Mononuclear cell (primary cell): ENCODE measurements around the gene CRYZ. TPM values are rescaled to one million over a fixed set of nuclear protein-coding genes. Genes with fewer than 3 reads are reported as not detected.
A peak's percentile ranks its signal among the peaks of the same experiment; 100 is the strongest.
"Not testable (repeated sequence)": the region's sequence is repeated elsewhere in the genome, so short reads cannot be mapped to it uniquely, and the experiment has no call there.

Experiments
- H3K27me3 ChIP-seq: 2 replicates; pipeline ENCODE4 v1.6.0; 2011; ENCODE audit warnings: low read length, control low read depth; ENCODE audit not compliant: insufficient read depth
- H3K4me1 ChIP-seq: 2 replicates; pipeline ENCODE4 v1.5.1; 2011; ENCODE audit warnings: mild to moderate bottlenecking, low read length, control low read depth; ENCODE audit not compliant: insufficient read depth
- H3K4me3 ChIP-seq: 2 replicates; pipeline ENCODE4 v1.5.1; 2011; ENCODE audit warnings: mild to moderate bottlenecking, low read length, moderate library complexity
- H3K9me3 ChIP-seq: 2 replicates; pipeline ENCODE4 v1.5.1; 2011; ENCODE audit warnings: low read depth, mild to moderate bottlenecking, control low read depth, low read length
- total RNA-seq: library from RNA; depleted of rRNA; stranded (reverse); fragments of >200 nt; gene quantifications from one replicate; pipeline ENCODE4 v1.2.3, GENCODE V29; 2012

Gene CRYZ
- total RNA-seq, 1 donor: 2.7 TPM

DNA sequence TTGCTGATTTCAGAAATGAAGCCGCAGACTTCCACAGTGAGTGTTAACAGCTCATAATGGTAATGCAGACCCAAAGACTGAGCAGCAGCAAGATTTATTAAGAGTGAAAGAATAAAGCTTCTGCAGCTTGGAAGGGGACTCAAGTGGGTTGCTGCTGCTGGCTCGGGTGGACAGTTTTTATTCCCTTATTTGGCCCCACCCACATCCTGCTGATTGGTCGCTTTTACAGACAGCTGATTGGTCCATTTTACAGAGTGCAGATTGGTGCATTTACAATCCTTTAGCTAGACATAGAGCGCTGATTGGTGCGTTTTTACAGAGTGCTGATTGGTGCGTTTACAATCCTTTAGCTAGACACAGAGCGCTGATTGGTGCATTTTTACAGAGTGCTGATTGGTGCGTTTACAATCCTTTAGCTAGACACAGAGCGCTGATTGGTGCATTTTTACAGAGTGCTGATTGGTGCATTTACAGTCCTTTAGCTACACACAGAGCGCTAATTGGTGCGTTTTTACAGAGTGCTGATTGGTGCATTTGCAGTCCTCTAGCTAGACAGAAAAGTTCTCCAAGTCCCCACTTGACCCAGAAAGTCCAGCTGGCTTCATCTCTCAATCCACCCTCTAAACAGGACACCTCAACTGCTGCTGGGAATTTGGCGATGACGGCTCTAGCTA lies 7.6 kb upstream of the CRYZ start:
- H3K4me1 ChIP-seq, H3K27me3 ChIP-seq, H3K9me3 ChIP-seq, H3K4me3 ChIP-seq: not testable (repeated sequence)

DNA sequence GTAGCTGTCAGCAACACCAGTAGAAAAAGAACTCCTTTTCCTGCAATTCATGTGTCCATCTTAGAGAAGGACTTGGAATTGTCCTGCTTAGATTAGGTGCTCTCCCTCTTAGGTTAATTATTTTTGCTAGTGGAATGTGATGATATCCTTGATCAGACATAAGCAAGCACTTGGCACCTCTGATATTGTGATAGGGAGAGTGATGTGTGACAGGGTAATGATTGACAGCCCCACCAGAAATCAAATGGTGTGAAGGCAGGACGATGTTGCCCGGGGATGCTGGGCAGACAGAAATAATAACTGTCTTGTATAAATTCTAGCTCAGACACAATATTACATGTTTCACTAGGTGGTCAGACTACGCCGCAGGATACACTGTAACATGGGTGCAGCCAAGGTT lies 4.5 kb upstream of the CRYZ start:
- Histone ChIP-seq H3K9me3 (no peaks in the 10 kb centered on the region), H3K27me3 (no peaks in the 10 kb centered on the region), H3K4me3 (no peak overlapping the region), H3K4me1 (peaks cover 9% of the 10 kb centered on the region)

DNA sequence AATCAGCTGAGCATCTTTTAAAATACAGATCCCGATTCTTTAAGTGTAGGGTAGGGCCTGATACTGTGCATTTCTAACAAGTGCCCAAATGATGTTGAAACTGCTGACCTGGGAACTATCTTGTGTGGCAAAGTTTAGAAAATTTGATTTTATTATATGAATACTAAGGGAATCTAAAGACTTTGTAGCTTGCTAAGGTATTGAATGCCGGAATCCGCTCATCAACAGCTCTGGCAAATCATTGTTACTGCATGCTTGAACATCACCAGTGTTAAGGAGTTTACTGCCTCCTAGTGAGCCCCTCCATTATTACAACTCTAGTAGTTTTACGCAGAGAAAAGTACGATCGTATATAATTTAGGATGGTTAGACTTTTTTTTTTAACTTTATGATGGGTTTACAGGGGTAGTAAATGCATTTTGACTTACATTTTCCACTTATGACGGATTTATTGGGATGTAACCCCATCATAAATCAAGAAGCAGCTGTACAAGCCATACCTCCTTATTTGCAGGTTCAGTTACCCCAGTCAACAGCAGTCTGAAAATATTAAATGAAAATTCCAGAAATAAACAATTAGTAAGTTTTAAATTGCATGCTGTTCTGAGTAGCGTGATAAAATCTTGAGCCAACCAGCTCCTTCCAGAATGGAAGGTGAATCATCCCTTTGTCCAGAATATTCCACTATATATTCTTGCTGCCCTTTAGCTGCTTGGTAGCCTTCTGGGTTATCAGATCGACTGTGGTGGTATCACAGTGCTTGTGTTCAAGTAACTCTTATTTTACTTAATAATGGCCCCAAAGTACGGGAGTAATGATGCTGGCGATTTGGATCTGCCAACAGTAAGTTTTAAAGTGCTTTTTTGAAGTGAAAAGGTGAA lies 994 bp upstream of the CRYZ start:
- Histone ChIP-seq H3K9me3 (no peaks in the 10 kb centered on the region), H3K27me3 (no peaks in the 10 kb centered on the region), H3K4me1 (peaks cover 19% of the 10 kb centered on the region), H3K4me3 (peak overlapping the region; percentile 91)

DNA sequence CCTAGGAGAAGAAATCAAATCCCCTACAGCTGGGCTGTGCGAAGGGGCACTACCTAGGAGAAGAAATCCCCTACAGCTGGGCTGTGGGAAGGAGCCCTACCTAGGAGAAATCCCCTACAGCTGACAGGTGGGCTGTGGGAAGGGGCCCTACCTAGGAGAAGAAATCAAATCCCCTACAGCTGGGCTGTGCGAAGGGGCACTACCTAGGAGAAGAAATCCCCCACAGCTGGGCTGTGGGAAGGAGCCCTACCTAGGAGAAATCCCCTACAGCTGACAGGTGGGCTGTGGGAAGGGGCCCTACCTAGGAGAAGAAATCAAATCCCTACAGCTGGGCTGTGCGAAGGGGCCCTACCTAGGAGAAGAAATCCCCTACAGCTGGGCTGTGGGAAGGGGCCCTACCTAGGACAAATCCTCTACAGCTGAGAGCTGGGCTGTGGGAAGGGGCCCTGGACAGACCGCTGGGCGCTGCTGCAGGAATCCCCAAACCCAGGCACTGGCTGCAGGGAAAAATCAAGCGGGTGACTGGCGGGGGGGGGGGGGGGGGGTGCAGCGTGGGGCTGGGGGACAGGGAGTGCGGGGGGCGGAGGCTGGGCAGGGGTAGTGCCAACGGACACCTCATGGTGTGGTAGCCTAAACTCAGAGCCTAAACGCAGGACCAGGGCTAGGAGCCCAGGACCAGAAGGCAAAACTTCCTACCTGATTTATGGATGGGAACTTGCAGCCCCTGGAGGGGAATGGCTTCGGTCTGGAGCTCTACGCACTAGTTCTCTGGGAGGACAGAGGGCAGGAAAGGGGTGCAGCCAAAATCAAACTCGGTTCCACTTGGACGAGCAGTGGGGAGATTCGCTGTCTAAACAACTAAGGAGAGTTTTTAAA lies 541 bp downstream of the CRYZ start:
- peak overlapping the region; percentile 91 for H3K4me3 ChIP-seq
- H3K27me3 ChIP-seq, H3K9me3 ChIP-seq: not testable (repeated sequence)
- H3K4me1 ChIP-seq: peaks cover 19% of the 10 kb centered on the region

DNA sequence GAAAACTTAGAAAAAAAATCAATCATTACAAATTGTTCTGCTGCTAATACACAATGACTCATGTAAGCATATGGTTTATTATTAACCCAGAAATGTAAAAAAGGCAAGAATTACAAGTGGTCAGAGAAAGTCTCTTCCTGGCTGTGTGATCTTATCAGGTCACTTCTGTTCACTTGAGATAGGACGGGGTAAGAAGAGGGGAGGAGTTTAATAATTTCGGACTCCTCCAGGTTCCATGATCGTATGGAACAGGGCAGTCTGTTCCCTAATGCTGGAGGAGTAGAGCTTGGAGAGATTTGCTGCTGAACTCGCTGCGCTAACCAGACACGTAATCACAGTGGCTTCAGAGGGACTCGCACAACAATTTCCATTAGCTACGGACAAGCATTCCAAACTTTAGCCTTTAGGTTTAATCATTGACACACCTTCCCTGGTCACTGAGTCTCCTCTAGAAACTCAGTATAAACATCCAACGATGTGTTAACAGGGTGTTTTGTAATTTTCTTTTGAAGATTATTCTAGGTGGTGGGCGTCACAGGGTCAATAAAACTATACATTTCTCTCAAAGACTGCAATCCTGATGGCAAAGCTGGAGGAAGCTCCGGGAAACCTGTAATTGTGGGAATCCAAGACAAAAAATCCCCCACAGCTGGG lies 1.3 kb downstream of the CRYZ start:
- no peaks in the 10 kb centered on the region for H3K27me3 ChIP-seq
- H3K4me1 ChIP-seq: peaks cover 19% of the 10 kb centered on the region
- no peak overlapping the region for H3K4me3 ChIP-seq
- H3K9me3 ChIP-seq: no peaks in the 10 kb centered on the region

DNA sequence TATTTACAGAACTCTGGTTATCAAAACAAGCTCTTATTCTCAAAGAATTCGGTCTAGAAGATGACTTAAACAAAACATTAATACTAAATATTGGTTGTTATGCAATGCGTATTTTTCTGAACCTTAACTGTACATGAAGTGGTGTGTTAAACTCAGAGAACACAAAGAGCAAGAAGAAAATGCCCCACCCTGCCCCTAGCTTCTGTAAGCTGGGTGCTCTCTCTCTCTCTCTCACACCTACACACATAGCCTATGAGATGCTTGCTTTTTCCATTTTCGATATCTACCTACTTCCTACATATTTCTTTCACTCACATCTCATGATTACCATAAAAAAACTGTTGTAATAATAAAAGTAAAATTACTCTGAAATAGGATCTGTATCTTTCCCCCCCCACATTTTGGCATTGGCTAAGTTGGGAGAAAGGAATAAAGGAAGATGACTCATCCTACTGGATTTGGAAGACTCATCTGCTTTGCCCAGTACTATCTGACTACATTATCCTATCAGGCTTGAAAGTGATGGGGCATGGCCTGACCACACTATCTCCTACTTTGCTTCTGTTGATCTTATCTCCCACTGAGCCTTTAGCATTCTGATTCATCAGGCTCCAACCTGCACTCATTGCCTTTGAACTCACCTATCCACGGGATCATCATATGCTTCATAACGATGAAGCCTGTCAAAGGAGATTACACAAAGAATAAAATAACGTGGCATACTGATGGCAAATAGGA lies 2.9 kb downstream of the CRYZ start:
- peaks cover 19% of the 10 kb centered on the region for H3K4me1 ChIP-seq
- no peaks in the 10 kb centered on the region for H3K27me3 ChIP-seq
- H3K9me3 ChIP-seq: no peaks in the 10 kb centered on the region
- no peak overlapping the region for H3K4me3 ChIP-seq

DNA sequence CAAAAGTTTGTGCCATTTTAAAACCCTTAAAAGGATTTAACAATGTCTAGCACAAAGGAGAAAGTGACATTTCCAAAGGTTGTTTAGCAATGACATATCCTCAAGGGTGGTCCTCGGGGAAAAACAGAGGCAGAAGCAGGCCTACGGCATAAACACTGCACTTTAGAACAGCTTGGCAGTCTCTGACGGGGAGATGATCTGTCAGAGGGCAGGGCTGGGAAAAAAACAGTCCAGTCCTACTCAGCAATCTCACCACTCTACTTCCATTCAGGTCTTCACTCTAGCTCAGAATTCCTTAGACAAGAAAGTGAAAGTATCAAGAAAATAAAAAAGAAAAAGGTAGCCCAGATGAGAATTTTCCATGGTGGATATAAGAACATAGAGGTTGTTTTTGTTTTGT lies 4.1 kb downstream of the CRYZ start:
- Histone ChIP-seq H3K4me3 (no peak overlapping the region), H3K27me3 (no peaks in the 10 kb centered on the region), H3K9me3 (no peaks in the 10 kb centered on the region), H3K4me1 (peaks cover 10% of the 10 kb centered on the region)

DNA sequence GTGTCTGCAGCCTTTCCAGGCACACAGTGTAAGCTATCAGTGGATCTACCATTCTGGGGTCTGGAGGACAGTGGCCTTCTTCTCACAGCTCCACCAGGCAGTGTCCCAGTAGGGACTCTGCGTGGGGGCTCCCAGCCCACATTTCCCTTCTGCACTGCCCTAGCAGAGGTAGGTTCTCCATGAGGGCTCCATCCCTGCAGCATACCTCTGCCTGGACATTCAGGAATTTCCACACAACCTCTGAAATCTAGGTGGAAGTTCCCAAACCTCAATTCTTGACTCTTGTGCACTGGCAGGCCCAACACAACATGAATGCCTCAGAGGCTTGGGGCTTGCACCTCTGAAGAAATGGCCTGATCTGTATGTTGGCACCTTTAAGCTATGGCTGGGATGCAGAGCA lies 6.8 kb downstream of the CRYZ start:
- Histone ChIP-seq H3K4me3 (no peak overlapping the region), H3K4me1 (no peaks in the 10 kb centered on the region), H3K9me3 (no peaks in the 10 kb centered on the region), H3K27me3 (no peaks in the 10 kb centered on the region)

DNA sequence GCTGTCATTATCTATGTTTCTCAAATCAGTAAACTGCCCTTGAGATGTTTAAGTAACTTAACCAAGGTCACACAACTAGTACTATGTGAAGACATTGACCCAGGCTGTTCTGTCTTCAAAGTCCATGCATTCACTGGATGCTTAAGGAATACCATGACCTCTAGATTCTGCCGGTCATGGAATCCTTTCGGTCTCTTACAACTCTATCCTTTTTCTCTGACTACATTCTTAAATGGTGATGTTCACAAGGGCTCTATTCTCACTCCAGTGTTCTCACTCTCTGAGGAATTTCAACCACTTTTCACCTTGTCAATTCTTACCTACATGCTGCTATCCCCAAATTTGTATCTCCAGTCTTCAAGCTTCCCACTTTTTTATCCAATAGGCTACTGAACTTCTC lies 15.2 kb downstream of the CRYZ start:
- Histone ChIP-seq H3K27me3 (no peaks in the 10 kb centered on the region), H3K4me1 (no peaks in the 10 kb centered on the region), H3K4me3 (no peak overlapping the region), H3K9me3 (no peaks in the 10 kb centered on the region)

DNA sequence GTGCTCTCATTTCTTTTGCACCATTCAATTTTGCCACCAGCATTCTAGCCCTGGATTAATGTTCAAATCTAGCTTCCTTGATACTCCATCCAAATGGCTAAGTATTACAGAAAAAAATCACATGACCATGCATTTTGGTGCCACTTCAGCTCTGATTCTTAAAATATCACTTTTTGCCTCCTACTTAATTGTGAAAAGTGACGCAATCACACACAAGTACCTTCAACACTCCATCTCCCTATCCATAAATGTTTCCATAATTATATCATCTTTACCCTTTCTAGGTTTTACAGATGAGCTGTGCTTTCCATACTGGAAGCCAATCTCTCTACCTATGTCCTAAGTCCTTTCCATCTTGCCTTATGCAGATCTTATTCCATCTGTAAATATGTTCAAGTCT lies 16.0 kb downstream of the CRYZ start:
- Histone ChIP-seq H3K4me1 (no peaks in the 10 kb centered on the region), H3K9me3 (no peaks in the 10 kb centered on the region), H3K4me3 (no peak overlapping the region), H3K27me3 (no peaks in the 10 kb centered on the region)

DNA sequence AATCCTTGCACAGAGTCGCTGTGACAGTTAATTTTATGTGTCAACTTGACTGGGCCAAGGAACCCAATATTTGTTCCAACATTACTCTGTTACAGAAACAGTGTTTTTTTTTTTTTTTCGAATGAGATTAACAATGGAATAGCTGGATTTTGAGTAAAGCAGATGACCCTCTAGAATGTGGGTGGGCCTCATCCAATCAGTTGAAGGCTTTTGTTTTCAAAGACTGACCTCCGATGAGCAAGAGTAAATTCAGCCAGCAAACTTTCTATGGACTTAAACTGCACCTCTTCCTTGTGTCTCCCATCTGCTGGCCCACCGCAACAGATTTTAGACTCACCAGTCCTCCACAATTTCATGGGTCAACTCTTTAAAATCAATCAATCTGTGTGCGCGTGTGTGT lies 17.0 kb downstream of the CRYZ start:
- Histone ChIP-seq H3K9me3 (no peaks in the 10 kb centered on the region), H3K4me1 (no peaks in the 10 kb centered on the region), H3K4me3 (no peak overlapping the region), H3K27me3 (no peaks in the 10 kb centered on the region)

DNA sequence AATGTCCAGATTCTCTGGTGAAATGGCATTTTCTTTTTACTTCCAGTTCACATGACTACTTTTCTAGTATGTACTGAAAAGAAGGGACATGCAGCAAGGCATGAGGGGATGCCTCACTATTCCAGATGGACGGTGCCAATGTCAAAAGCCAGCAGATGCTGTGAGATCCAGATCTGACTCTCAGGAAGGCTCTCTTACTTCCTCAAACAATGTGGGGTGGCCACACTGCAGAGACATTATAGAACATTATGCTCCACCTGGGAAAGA lies 17.7 kb downstream of the CRYZ start:
- no peaks in the 10 kb centered on the region for H3K27me3 ChIP-seq
- H3K4me3 ChIP-seq: no peak overlapping the region
- no peaks in the 10 kb centered on the region for H3K4me1 ChIP-seq
- no peaks in the 10 kb centered on the region for H3K9me3 ChIP-seq

DNA sequence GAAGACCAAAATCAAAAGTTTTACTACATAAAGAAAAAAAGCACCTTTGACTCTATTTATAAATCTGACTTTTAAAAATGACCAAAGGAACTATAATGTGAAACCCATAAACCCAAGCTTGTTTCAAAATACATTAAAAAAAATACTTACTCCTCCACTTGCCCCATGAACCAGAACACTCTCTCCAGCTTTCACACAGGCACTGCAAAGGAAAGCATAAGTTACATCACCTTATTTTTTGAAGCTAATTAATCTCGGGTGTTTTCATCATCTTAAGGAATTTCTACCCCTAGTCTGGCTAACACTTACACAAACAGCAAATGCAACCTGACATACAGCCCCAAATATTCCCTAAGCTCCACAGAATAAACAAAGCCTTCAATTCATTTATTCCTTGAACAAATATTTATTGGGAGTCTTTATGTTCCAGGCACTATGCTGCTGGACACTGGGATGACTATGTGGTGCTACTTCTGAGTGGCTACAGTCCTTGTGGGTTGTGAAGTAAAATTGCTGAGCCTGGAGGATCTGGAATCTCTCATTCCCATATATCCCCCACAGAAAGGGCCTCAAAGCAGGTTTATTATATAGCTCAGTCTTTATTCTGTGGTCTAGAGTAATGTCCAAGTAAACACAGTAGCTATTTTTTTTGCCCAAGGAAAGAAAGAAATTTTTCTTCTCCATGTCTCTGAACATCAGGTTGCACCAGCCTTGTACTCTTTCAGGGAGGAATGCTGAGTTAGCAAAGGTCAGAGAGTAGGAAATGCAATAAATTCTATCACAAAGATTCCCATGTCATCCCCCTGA lies 18.2 kb downstream of the CRYZ start:
- Histone ChIP-seq H3K27me3 (no peaks in the 10 kb centered on the region), H3K4me1 (no peaks in the 10 kb centered on the region), H3K4me3 (no peak overlapping the region), H3K9me3 (no peaks in the 10 kb centered on the region)

DNA sequence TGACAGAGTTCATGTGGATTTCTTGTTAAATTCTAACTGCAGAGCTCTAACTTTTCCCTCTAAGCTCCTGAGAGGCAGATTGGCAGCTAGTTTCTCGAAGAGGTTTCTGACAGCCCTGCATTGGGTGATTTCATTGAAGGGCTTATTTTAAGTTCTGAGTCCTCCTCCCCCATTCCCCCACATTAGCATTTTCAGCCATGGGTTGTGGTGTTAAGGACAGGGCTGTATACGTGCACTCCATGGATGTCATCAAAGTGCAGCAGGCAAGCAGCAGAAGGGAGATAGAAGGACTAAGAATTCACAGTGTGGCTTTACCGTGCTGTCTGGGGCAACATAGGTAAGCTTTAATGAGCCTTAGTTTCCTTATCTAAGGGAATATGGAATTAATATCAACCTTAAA lies 19.0 kb downstream of the CRYZ start:
- Histone ChIP-seq H3K4me1 (no peaks in the 10 kb centered on the region), H3K4me3 (no peak overlapping the region), H3K9me3 (no peaks in the 10 kb centered on the region), H3K27me3 (no peaks in the 10 kb centered on the region)
